AG09319 (cell line): Measurements from ENCODE around the gene TJAP1.
"Not testable (repeated sequence)": the region's sequence is repeated elsewhere in the genome, so short reads cannot be mapped to it uniquely, and the experiment has no call there.

Experiments
- DNase-seq: peaks from one replicate; pipeline ENCODE4 v3.0.0-alpha.2; 2010; ENCODE audit warnings: low read depth; ENCODE audit errors: extremely low read depth
- TF ChIP-seq, protein P1 (sequence below): IDR thresholded peaks from 2 replicates; pipeline ENCODE4 v1.5.1; 2011; ENCODE audit warnings: low read depth, mild to moderate bottlenecking, inconsistent platforms, low read length, moderate library complexity

Gene TJAP1

DNA sequence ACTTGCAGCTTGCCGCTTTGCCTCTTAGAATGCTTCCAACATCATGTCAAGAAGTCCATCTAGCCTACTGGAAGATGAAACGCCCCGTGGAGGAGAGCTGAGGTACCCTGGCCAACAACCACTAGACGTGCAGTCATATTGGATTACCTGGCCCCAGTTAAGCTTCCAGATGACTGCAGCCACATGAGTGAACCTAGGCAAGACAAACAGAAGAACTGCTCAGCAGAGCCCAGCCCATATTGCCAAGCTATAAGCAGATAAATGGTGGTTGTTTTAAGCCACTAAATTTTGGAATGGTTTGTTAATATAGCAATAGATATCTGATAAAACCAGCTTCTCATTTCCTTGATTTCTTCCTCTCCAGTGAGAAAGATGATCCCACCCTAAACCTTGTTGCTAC is 17.3 kb upstream of the TJAP1 start:
- TF ChIP-seq, protein P1, sequence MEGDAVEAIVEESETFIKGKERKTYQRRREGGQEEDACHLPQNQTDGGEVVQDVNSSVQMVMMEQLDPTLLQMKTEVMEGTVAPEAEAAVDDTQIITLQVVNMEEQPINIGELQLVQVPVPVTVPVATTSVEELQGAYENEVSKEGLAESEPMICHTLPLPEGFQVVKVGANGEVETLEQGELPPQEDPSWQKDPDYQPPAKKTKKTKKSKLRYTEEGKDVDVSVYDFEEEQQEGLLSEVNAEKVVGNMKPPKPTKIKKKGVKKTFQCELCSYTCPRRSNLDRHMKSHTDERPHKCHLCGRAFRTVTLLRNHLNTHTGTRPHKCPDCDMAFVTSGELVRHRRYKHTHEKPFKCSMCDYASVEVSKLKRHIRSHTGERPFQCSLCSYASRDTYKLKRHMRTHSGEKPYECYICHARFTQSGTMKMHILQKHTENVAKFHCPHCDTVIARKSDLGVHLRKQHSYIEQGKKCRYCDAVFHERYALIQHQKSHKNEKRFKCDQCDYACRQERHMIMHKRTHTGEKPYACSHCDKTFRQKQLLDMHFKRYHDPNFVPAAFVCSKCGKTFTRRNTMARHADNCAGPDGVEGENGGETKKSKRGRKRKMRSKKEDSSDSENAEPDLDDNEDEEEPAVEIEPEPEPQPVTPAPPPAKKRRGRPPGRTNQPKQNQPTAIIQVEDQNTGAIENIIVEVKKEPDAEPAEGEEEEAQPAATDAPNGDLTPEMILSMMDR, result no peak
- DNase-seq, result no peak

DNA sequence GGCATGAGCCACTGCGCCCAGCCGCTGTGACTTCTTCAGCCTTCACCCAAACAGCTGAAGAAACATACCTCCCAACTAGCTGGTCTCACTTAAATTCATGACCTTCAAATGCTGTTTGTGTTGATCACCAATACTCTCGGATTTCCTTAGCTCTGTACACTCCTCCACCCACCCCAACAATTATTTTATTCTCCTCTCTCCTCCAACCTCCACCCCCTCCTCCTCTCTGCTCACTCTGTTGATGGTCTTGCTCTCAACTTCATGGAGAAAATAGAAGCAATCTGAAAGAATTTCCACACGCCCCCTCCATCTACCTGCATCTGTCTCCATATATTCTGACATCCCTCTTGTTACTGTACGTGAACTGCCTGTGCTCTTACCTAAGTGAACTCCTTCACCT is 15.4 kb upstream of the TJAP1 start:
- TF ChIP-seq, protein P1, result no peak
- DNase-seq, result no peak

DNA sequence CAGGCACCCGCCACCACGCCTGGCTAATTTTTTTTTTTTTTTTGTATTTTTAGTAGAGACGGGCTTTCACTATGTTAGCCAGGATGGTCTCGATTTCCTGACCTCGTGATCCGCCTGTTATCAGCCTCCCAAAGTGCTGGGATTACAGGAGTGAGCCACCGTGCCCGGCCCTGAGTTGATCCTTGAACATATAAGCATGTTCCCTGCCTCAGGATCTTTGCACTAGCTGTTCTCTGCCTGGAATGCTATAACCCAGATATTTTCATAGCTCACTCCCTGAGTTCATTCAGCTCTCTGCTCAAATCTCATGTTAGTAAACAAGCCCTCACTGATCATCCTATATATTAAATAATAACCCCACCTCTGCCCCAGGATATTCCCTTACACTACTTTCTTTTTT is 13.0 kb upstream of the TJAP1 start:
- no peak for DNase-seq
- TF ChIP-seq, protein P1, result no peak

DNA sequence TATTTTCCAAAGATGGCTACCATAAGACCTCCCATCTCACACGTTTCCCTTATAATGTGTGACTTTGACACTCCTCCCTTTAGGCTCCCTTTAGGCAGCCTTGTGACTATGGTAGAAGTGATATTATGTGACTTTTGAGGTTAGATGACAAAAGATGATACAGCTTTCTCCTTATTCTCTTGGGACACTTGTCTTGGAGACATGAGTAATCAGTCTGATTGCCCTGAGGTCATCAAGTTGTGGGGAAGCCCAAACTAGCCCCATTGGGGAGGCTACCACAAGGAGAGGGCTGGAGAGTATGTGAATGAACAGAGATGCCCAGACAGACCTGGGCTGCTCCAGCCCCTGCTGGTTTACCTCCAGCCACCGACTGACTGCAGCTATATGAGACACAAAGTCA is 11.4 kb upstream of the TJAP1 start:
- TF ChIP-seq, protein P1, result no peak
- no peak for DNase-seq

DNA sequence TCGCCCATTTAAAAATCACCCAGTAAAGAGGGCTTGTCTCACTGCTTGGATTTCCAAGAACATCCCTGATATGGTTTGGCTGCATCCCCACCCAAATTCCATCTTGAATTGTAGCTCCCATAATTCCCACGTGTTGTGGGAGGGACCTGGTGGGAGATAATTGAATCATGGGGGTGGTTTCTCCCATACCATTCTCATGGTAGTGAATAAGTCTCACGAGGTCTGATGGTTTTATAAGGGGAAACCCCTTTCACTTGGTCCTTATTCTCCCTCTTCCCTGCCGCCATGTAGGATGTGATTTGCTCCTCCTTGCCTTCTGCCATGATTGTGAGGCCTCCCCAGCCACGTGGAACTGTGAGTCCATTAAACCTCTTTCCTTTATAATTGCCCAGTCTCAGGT is 10.1 kb upstream of the TJAP1 start:
- not testable (repeated sequence) for DNase-seq

DNA sequence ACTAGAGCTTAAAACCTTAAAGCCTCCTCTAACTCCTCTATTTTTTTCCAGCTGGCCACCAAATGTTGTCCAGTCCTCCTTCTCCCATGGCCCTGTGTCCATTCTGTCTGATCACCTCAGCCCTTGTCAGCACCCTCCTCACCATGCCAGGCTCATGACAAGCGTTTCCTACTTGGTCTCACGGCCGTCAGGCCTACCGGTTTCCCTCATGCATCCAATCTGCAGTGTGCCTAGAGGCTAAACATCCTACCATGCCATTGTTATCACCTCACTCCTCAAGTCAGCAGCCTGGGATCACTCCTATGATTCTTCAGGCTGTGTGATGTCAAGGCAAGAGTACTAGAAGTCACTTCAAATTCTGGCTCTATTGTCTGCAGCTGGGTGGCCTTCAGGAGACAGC is 9.6 kb upstream of the TJAP1 start:
- TF ChIP-seq, protein P1, result no peak
- DNase-seq, result no peak

DNA sequence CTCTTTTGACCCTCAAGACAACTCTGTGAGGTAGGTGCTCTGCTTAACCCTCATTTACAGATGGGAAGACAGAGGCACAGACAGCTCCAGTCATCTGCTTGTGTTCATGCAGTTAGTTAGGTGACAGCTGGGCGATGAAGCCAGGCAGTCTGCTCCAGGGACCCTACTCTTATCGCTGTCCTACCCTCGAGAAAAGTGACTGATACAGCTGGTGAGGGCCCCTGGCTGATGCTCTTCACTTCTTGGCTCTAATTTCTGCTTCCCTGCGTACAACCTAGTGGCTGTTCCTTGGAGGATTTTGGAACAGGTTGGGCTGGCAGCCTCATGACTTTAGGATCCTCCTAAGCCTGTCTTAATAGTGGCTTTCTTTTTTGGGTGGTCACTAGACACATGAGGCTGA is 9.1 kb upstream of the TJAP1 start:
- DNase-seq, result no peak

More for the DNA sequence above, 9.1 kb upstream of the TJAP1 start:
- TF ChIP-seq, protein P1, result no peak
